22Rv1 (cell line): ENCODE results near the gene RIT1.
"Not testable (repeated sequence)": the region's sequence is repeated elsewhere in the genome, so short reads cannot be mapped to it uniquely, and the experiment has no call there.

Experiments
- H3K27ac ChIP-seq: fragments of 450-650 bp; 2 replicates; pipeline ENCODE4 v1.5.1; 2017
- CTCF ChIP-seq: fragments of 450-650 bp; IDR thresholded peaks from 2 replicates; pipeline ENCODE4 v1.5.1; 2017; ENCODE audit warnings: mild to moderate bottlenecking
- ZFX ChIP-seq: fragments of 450-650 bp; IDR thresholded peaks from 2 replicates; pipeline ENCODE4 v1.6.1; 2017; ENCODE audit warnings: antibody characterized with exemption, borderline replicate concordance

The RIT1 gene

GRCh38 chr1:155932487-155932886 is 21.3 kb upstream of the RIT1 start:
- H3K27ac ChIP-seq: no peak overlapping the region
- TF ChIP-seq CTCF (no peak), ZFX (no peak)

- TF ChIP-seq CTCF (no peak), ZFX (no peak)
- no peak overlapping the region for H3K27ac ChIP-seq
These were observed 20.9 kb upstream of the RIT1 start for GRCh38 chr1:155932081-155932480.

- H3K27ac ChIP-seq: no peak overlapping the region
These were observed 20.3 kb upstream of the RIT1 start for GRCh38 chr1:155931332-155932038.

GRCh38 chr1:155930725-155931124 is 19.6 kb upstream of the RIT1 start:
- not testable (repeated sequence) for H3K27ac ChIP-seq

More at GRCh38 chr1:155931332-155932038, 20.3 kb upstream of the RIT1 start:
- TF ChIP-seq CTCF: no peak
- no peak for TF ChIP-seq ZFX

GRCh38 chr1:155929057-155929456 is 17.9 kb upstream of the RIT1 start:
- no peak for TF ChIP-seq CTCF
- TF ChIP-seq ZFX: no peak
- H3K27ac ChIP-seq: no peak overlapping the region

- TF ChIP-seq CTCF (no peak), ZFX (no peak)
These were observed 14.4 kb upstream of the RIT1 start for GRCh38 chr1:155925506-155925905.

GRCh38 chr1:155920717-155921116 is 9.6 kb upstream of the RIT1 start:
- TF ChIP-seq ZFX (no peak), CTCF (no peak)

More at GRCh38 chr1:155925506-155925905, 14.4 kb upstream of the RIT1 start:
- H3K27ac ChIP-seq: no peak overlapping the region

GRCh38 chr1:155919801-155920200 is 8.7 kb upstream of the RIT1 start:
- H3K27ac ChIP-seq: no peak overlapping the region
- TF ChIP-seq CTCF (no peak), ZFX (no peak)

More at GRCh38 chr1:155920717-155921116, 9.6 kb upstream of the RIT1 start:
- no peak overlapping the region for H3K27ac ChIP-seq
